Stromal cell of bone marrow (primary cell): Measurements from ENCODE around the gene GHRHR.

Experiments used
- DNase-seq: peaks from one replicate; pipeline ENCODE4 v3.0.0-alpha.2; 2012; ENCODE audit warnings: low read depth

Gene GHRHR

DNA sequence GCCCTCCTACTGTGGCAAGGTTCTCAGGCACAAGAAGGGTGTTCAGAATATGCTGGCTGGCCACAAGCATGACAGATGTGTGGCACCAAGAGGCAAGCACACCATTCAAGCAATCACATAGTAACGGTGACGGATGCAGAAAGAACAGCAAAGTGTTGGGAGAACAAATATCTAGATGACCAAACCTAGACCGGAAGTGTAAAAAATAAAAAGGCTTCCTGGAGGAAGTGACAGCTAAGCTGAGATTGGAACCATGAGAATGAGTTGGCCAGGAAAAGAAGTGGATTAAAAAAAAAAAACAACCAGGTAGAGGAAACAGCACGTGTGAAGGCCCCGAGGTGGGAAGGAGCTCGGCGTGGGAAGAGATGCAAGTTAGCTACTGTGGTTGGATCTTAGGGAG, 22.0 kb downstream of the GHRHR start:
- no peak for DNase-seq

DNA sequence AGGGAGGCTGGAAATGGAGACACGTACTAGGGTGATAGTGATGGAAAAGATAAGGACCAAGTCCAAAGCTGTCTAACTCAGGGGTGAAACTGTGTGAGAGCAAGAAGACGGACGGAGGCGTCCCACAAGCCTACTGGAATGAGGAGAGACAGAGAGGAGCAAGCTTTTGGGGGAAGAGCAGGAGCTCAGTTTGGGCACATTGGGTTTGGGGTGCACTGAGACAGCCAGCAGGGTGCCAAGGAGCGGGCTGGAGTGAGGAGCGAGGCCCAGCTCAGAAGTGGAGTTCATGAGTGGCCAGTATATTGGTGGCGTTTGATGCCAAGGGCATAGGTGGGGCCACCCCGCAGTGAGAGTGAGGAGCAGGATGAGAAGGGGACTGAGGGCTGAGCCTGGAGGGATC, 22.6 kb downstream of the GHRHR start:
- DNase-seq: no peak

DNA sequence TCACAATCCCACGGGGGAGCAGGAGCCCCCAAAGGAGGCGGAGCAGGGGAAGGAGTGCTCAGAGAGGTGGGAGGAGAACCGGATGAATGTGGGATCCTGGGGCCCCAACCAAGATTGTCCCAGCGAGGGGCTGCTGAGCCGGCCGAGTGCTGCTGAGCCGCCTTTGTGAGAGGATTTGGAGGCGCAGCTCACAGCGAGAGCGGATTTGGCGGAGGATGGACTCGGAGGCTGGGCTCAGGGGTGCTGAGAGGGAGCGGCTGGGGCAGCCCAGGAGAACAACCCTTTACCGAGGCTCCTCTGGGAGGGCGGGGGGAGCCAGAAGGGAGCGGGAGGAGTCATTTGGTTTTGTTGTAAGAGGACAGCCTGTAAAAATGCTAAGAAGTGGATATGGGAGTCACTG, 23.0 kb downstream of the GHRHR start:
- DNase-seq: no peak

DNA sequence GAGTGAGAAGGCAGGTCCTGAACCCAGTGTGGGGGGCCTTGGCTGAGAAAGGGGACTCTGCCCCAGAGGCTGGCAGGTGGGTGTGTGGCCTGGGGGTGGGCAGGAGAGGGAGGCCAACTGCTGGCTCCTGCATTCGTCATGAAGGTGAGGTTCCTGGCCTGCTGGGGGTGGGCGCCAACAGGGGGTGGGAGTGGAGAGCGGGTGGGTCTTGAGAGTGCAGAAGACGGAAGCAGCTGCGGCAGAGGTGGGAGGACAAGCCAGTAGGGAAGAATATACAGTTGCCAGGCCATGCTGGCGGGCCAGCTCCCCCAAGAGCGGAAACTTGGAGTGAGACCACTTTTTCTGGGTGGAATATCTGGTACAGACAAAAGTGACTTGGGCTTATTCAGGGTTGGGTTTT, 23.4 kb downstream of the GHRHR start:
- no peak for DNase-seq

DNA sequence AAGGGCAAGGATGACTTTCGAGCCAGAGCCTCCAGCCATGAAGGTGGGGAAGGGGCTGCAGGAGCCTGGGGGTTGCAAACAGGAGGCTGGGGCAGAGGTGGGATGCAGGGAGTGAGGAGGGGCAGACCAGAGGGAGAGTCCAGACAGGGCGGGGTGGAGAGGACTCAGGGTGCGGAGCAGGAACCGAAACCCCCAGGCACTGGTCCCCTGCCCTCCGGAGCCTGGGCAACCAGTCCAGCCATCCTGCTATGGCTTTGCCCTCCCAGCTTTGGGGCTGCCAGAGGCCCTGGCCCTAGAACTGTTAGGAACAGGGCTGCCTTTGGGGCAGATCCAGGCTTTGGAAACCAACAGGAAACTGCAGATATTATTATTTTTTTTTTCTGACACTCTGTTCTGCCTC, 24.2 kb downstream of the GHRHR start:
- no peak for DNase-seq

DNA sequence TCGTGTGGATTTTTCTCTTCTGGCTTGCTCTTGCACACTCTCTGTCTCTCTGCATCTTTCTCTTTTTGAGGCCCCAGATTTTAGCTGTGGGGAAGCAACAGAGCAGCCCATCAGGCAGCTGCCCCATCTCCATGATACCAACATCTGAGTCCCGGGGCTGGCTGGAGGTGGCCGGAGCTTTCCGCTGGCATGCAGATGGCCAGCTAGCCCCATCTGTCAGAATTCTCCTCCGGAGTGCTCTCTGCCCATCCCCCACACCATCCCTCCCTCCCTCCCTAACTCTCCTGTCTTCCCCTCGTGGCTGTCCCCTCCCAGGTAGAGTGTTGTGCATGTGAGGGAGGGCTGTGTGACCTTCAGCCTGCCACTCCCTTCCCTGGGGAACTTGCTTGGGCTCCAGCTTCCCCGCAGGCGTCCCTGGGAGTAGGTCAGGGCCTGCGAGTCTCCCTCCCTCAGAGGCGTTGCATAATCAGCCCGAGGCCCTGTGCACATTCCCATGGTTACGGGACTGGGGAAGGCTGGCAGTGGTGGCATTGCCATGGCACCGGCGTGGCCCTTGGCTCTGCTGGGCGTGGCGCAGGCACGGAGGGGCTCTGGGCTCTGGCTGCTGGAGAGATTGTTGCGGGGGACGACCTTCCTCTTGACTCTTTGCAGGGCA, 24.7 kb downstream of the GHRHR start:
- DNase-seq: no peak

DNA sequence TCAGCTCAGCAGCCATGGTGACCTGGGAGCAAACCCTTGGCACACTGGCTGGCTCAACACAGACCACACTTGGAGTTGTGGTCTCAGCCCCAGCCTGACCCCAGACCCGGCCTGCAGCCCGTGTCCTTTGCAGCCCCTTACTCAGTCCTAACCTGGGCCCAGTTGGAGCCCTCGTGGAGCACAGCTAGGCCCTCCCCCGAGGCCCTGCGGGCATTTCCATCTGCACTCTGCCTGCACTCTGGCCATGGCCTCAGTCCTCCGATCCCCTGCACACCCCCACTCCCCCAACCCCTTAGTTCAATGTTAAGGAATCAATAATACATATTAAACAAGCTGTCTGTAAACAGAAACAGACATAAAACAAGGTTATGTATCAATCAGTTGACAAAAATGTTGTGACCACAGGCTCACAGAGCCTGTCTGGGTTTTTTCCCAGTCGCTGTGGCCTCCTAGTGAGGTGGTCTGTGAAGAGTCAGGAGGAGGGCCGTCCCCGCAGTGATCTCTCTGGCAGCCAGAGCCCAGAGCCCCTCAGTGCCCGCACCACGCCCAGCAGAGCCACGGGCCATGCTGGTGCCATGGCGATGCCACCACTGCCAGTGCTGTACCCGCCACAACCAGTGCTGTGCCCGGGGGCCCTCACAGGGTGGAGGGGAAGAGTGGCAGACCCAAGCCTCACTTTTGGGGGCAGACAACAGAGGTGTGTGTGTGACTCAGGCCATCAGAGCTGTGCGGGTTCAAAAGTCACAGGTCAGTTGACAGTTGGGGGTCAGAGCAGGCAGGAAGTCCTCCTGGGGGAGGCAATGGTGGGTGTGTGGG, 25.5 kb downstream of the GHRHR start:
- DNase-seq: no peak

DNA sequence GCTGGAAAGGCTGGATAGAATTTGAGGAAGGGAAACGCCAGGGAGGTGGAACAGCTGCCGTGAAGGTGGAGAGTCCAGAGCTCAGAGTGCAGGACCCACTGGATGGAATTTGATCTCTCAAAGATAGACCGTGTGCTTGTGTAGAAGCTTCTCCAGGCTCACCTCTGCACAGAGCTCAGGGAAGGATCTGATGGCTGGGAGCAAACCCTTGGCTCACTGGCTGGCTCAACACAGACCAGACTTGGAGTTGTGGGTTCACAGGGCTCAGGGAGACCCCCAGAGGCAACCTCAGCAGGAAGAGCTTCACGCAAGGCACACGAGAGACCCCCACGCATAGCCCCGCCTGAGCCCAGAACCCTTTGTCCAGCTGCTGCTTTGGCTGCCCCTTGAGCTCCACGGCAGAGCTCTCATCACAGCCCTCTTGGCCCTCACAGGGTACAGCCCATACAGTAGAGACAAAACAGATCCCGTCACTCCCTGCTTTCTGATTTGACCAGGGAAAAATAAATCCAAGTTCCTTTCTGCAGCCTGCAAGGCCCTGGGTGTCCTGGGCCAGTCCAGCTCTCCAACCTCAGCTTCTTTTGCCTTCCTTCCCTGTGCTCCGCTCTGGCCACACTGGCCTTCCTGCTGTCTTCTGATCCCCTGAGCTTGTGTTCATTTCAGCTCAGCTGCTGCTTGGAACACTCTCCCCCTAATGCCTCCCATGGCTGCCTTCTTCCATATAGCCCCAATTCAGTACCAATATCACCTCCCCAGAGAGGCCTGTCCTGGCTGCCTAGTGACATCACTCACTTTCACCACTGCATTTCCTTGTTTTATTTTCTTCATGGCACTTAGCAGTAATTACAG, 26.3 kb downstream of the GHRHR start:
- no peak for DNase-seq

DNA sequence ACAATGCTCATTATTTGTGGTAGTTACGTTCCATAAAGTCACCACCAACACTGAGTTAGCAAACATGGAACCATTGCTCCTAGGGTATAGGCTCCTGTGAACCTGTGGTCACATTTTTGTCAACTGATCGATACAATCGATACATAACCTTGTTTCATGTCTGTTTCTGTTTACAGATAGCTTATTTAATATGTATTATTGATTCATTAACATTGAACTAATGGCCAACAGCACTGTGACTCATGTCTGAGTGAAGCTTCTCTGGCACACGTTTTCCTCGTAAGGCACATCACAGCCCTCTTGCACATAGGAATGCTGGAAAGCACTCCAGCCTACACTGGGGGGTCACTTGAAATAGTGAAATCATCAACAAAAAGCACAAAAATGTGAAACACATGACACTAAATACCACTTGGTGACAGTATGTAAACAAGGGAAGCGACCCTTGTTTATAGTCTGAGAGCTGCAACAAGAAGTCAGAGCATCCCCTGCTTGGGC, 27.0 kb downstream of the GHRHR start:
- DNase-seq: no peak

DNA sequence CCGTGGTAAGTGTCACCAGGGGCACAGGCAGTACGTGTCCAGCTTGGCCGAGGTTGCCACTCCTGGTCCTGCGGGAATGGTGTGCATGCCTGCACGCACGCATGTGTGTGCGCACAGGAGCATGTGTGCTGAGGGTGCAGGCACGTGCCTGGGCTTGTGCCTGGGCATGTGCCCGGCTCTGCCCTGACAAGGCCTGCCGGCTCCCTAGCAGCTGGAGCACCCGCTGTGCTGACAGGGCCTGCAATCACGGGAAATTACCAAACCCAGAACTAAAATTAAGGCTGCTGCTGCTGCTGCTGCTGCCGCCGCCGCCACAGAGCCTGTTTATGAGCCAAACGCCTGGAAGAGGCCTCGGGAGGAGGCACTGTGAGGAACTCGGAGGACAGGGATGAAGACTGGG, 28.7 kb downstream of the GHRHR start:
- DNase-seq: no peak

DNA sequence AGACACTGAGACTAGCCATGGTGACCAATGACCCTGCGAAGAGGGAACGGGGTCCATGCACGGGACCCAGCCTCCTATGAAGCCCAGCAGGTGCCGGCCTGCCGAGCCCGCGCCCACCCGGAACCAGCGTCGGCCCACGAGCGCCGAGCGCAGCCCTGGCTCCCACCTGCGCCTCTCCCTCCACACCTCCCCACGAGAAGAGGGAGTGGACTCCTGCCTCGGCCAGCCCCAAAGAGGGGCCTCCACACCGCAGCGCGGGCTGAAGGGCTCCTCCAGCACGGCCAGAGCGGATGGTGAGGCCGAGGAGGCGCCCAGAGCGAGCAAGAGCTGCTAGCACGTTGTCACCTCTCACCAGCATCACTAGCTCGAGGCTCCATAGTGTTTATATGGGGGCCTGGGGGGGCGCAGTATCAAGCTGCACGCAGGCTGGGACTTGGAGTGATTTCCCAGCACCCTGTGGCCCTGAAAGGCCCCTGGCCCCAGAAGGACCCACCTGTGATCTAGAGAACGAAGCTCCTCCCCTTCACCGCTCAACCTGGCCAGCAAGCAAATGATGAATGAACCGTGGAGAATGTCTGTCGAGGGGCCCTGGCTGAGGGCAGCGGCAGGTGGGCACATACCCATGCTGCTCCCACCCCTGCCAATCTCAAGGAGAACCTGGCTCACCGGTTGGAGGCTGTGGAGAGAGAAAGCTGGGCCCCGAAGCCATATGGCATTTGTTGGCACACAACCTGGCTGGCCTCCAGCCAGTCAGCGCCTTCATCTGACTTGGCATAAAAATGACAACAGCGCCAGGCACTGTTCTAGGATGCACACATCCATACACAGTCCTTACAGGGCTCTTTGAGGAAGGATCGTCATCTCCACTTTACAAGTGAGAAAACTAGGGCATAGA, 30.7 kb downstream of the GHRHR start:
- DNase-seq: no peak

DNA sequence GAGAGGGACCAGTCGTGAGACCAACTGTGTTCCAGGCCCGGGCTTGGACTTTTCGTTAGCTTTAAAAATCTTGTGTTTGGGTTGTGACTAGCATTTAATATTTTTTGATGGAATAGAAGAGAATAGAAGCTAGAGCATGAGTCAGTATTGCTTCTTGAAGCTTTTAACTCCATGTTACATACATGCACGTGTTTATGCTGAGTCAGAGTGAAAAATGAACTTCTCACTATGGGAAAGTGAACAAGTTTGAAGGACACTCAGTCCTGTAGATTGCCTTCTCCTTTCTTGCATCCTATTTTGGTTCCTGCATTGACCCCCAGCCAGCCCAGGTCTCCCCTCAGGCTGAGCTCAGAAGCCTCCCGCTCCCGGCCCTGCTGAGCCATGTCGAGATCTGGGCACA, 31.8 kb downstream of the GHRHR start:
- no peak for DNase-seq

DNA sequence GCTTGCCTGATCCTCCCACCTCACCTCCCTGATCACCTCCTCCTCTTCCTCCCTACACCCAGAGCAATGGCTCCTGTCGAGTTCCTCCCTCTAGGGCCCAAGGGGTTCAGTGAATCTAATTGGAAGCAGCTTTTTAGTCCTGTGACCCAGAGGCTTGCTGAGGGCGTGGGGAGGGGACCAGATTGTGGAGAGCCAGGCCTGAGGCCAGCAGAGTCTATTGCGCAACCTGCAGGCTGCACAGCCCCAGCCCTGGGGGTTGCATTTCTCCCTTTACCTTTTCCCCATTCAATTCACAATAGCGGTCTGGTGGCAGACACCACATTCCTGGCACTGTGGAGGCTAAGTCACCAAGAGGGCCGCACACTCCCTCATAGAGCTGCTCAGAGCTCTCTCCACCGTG, 32.5 kb downstream of the GHRHR start:
- DNase-seq: no peak

DNA sequence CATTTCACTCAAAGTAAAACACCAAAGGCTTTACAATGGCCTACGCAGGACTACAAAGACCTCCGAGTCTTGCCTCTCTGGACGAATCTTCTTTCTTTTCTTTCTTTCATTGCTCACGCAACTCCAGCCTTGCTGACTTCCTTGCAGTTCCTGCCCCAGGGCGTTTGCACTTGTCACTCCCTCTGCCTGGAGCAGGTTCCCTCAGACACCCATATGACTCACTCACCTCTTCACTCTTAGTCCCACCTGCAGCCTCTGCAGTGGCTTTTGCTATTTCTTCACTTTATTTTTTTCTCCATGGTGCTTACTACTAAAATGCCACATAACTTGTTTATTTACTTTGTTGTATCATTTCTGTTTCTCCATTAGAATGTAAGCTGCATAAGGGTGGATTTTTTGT, 33.1 kb downstream of the GHRHR start:
- DNase-seq: no peak

DNA sequence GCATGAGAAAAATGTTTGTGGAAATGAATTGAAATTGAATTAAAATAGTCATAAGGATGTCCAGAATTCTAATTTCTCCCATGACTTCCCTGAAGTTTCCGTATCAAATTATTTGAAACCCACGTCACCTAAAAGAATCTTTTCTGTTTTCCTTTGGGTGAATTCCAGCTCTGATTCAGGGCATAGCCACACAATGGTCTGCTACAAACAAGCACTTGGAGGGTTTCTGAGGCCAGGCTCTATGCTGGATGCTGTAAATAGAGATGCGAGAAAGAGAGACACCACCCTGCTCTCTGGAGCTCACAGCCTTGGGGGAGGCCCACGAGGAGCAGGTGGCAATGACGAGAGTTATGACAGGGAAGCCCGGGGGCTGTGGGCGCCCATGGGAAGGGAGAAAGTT, 33.6 kb downstream of the GHRHR start:
- no peak for DNase-seq

DNA sequence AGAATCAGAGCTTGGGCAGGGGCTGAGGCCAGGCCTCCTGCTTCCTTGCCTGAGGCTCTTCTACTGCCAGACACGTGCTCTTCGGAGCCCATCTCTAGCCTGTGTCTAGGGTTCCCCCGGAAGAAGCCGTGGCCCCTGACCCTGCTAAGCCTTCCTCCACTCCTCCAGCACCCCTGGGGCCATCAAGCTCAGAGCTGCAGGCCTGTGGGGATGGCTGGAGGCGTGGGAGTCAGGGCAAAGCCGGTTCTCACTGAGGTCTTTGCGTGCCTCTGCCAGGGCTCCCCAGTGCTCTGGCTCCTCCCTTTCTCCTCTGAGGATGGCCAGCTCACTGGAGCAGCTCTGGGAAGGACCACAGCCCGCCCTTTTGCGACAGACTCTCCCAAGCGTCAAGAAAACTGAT, 34.4 kb downstream of the GHRHR start:
- no peak for DNase-seq

DNA sequence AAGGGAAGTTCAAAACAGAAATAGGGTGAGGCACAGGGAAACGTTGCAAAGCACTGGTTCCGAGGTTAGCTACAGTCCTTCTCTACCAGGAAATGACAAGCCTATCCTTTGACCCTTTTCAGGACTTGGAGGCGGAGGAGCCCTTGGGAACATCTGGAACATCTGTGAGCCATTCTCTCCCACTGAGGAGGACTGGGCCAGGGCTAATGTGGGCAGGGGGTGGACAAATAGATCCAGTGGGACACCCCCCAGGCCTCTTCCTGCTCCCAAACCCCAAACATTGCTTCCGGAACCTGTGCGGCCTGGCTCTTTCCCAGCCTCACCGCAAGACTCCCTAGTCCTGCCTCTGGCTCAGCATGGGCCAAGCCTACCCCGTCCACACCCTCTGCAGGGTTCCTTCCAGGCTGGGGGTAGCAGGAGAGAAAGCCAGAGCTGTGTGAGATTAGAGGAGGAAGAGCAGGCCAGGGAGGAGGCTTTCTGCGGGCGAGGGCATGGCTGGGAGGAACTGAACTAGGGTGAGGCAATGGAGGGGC, 36.5 kb downstream of the GHRHR start:
- DNase-seq: no peak

DNA sequence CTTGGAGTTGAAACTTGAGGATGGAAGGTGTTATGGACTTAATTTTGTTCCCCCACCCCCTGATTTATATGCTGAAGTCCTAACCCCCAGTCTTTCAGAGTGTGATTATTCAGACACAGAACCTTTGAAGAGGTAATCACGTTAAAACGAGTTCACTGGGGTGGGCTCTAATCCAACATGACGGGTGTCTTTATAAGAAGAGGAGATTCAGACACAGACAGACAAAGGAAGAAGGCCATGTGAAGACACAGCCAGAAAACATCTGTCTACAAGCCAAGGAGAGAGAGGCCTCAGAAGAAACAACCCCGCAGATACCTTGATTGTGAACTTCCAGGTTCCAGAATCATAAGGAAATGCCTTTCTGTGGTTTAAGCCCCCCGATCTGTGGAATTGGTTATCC, 37.0 kb downstream of the GHRHR start:
- no peak for DNase-seq

DNA sequence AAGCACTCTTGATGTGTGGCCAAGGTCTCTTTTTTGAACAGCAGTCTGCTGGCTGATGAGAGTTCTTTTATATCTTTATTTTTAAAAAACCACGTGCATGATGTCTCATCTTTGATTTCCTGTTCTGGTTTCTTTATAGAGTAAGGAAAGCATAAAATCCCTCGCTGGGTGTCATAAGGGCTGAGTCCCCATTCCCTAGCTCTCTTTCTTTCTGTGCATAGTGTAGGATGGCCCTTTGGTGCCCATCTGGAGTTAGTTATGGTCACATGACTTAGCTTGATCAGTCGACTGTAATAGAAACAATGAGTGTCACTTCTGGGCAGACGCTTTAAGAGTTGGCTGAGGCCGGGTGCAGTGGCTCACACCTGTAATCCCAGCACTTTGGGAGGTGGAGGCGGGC, 38.5 kb downstream of the GHRHR start:
- no peak for DNase-seq

DNA sequence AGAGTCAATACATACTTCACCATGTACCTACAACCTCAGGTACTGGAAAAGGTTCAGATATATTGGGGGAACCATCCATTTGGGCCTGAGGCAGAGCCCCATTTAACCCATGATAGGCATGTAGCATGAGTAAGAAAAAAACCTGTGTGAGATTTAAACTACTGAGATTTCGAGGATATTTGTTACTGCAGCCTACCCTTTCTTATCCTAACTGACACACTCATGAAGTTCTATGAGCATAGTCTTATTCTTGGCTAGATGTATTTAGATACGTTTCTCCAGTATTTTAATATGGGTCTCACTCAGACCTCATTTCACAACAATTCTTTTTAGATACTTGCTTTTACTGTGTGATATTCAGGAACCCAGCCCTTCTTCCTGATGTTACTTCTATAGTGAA, 39.3 kb downstream of the GHRHR start:
- no peak for DNase-seq

DNA sequence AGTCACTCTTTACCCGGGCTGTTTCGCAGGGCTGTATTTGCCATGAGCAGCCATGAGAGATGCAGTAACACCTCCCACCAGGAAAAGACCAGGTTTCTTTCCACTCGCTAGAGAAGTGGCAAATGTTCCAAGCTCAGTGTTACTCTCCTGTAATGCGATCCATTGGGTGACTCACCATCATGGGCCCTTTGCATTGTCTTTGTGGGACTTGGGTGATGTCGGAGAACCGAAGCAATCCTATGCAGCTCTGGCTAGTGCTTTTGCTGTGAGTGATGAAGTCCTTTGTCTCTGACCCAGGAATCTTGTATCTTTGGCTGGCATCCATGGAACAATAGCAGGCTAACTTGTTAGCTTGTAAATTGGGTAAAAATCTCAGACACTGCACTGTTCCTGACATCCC, 40.0 kb downstream of the GHRHR start:
- no peak for DNase-seq

DNA sequence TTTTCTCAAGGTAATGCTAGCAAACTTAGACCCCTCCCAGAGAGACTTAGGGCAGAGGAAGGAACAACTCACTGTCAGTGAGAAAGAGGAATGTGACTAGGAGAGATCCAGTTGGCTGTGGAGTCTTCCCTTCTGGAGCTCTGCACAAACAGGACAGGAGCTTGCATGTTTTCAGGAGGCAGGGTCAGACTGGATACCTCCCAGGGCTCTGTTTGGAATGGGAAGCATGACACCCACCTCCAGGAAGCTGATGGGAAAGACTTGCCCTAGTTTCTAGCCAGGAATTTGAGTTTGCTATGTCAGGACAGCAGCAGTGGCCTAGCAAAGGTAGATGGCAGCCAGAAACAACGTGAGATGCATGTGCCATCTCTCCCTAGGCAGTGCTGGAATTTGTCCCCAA, 40.6 kb downstream of the GHRHR start:
- no peak for DNase-seq
